HG02840 (cell line): Measurements from ENCODE around the gene ZFAND6.

ENCODE experiments used
- ATAC-seq: cut with Tn5 transposase; IDR thresholded peaks from one replicate; pipeline ENCODE4 v1.9.1; 2021; ENCODE audit warnings: mild to moderate bottlenecking, moderate library complexity, moderate number of reproducible peaks; ENCODE audit not compliant: unreplicated experiment, low FRiP score

Gene ZFAND6

DNA sequence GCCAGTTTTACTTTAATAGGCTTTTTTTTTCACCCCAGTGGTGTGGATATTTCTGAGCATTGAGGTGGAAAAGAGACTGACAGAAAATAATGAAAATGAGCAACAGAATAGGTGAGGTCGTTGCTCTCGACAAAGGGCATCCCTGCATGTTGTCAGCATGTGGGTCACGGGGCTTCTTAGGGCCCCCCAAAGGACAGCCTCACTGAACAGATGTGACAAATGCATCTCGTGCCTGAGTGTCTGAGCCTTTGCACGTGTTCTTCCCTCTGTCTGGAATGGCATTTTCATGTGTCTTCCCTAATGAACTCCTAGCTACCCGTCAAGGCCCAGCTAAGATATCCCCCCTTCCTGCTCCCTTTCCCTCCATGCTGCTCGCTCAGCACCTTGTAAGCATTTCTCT lies 125.1 kb downstream of the ZFAND6 start:
- ATAC-seq = no peak

DNA sequence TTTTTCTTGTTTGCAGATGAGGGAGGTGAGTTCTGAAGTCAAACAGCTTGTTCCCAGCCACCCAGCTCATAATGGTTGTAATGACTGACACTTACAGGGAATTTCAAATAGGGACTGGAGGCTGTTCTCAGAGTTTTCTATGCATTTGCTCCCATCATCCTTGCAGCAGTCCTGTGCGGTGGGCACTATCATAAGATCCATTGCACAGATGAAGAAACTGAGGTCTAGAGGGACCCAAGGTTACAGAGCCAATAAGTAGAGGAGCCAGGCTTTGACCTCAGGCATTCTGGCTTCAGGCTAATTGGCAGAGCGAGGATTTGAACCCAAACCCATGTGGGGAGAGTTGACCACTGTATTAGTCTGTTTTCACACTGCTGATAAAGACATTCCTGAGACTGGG lies 125.7 kb downstream of the ZFAND6 start:
- no peak for ATAC-seq

DNA sequence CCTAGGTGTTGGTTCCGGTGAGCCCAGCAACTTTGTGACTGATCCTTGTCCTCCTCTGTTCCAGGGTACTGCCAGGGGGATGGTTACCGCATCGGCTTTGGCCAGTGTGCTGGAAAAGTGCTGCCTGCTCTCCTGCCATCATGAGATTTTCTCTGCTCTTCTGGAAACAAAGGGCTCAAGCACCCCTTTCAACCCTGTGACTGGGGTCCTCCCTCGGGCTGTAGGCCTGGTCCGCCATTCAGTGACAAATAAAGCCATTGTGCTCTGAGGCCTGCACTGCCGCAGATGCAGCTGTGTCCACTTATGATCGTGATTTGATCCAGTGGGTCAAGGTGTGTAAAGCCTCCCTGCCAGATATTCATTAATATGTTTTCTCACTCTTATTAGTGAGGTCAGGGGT lies 126.6 kb downstream of the ZFAND6 start:
- ATAC-seq = no peak

DNA sequence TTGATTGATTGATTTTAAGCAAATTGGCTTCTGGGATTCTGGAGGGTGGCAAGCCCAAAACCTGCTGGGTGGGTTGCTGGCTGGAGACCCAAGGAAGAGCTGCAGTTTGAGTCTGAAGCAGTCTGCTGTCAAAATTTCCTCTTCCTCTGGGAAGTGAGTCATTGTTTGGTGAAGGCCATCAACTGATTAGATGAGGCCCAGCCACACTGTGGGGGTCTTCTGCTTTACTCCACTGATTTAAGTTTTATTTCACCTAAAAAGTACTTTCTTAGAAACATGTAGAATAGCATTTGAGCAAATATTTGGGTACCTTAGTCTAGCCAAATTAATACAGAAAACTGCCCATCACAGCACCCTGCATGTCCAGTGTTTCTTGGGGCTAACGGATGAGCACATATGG lies 127.1 kb downstream of the ZFAND6 start:
- no peak for ATAC-seq
